Measurements from ENCODE around the gene MPP3. TPM values are rescaled to one million over a fixed set of nuclear protein-coding genes. Genes with fewer than 3 reads are reported as not detected.

MPP3 gene
- total RNA-seq, 3 donors from 2014 or later (not counting 1 experiment from before 2014, with no cell fraction given), result not detected

DNA sequence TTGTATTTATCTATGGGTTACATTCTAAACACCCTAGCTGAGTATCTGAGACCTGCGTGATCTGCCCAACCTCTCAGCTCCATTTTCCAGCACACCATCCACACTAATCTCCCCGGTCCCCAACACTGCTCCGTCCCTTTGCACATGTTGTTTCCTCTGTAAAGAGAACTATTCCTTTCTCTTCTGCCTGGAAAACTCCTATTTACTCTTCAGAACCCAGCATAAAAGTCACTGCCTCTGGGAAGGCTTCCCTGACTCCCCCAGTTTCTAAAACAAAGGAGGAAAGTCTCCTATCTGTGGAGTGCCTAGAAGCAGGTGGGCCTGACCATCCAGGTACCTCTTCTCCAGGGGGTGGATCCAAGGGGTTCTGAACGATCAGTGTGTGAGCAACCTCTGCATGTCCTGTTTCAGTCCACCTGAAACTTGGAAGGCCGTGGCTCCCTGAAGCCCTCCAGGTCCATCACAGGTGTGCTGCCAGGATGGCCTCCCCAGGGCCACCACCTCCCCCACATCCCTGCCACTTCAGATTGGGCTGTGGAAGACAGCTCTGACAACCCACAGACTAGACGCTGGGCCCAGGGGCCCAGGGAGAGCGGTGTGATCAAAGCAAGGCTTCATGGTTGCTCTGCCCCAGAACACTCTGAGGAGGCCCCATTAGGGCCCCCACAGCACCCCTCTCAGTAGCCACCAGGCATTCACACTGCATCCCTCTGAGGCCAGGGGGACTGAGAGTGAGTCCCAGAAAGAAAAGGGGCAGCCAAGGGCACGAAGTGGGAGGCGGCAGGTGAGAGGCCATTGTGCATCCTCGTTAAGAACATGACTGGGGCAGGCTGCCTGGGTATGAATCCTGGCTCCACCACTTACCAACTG is 20.3 kb downstream of the MPP3 start:
- DNase-seq, result no peak
- H3K4me1 Mint-ChIP-seq, result no peaks in the 10 kb centered on the region
- Histone ChIP-seq H3K4me1 (ENCODE audit: control insufficient read depth, insufficient read depth, low read length) (no peaks in the 10 kb centered on the region), H3K4me3 (ENCODE audit: low read length) (no peak overlapping the region), H3K27me3 (ENCODE audit: control insufficient read depth, insufficient read depth, low read length) (no peaks in the 10 kb centered on the region), H3K36me3 (ENCODE audit: control insufficient read depth, insufficient read depth, low read length) (no peaks in the 10 kb centered on the region), H3K9me3 (ENCODE audit: control insufficient read depth, insufficient read depth, low read length) (no peaks in the 10 kb centered on the region), H3K27ac (ENCODE audit: low read length) (no peak overlapping the region)
- no peaks in the 10 kb centered on the region for H3K36me3 Mint-ChIP-seq
- no peak overlapping the region for H3K4me3 Mint-ChIP-seq
- ATAC-seq, result no peak
- TF ChIP-seq, protein P1, sequence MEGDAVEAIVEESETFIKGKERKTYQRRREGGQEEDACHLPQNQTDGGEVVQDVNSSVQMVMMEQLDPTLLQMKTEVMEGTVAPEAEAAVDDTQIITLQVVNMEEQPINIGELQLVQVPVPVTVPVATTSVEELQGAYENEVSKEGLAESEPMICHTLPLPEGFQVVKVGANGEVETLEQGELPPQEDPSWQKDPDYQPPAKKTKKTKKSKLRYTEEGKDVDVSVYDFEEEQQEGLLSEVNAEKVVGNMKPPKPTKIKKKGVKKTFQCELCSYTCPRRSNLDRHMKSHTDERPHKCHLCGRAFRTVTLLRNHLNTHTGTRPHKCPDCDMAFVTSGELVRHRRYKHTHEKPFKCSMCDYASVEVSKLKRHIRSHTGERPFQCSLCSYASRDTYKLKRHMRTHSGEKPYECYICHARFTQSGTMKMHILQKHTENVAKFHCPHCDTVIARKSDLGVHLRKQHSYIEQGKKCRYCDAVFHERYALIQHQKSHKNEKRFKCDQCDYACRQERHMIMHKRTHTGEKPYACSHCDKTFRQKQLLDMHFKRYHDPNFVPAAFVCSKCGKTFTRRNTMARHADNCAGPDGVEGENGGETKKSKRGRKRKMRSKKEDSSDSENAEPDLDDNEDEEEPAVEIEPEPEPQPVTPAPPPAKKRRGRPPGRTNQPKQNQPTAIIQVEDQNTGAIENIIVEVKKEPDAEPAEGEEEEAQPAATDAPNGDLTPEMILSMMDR (IDR thresholded peaks at IDR 0.05), result no peak
- peaks cover 0 to 29% of the 10 kb centered on the region in 2 donors for H3K27me3 Mint-ChIP-seq (ENCODE audit: low read depth in 2 of 2)
- no peaks in the 10 kb centered on the region for H3K9me3 Mint-ChIP-seq
- H3K27ac Mint-ChIP-seq, result no peak overlapping the region
- WGBS (ENCODE audit: insufficient coverage), result 85% methylated on average over 10 of the region's 10 CpGs
- intact Hi-C loops (cut with micrococcal nuclease), result no loop called here

DNA sequence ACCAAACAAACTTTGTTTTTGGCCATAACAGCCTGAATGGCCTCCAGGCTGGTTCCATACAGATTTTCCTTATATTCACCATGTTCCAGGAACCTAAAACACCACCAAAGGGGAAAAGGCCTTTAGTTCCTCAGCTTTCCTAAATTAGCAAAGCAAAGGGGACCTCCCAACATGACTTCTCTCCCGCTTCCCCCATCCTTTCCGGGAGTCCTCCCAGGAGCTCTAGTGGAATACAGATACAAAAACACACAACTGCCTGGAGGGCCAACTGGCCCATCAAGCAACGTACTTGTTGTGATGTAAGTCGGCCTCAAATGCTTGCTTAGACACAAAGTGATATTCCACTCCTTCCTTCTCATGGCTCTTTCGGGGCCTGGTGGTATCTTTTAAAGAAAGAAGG is 22.1 kb downstream of the MPP3 start:
- no peak for DNase-seq
- H3K27me3 Mint-ChIP-seq (ENCODE audit: low read depth in 2 of 2), result peaks cover 0 to 29% of the 10 kb centered on the region in 2 donors
- no peak overlapping the region for H3K4me3 ChIP-seq (ENCODE audit: low read length)

DNA sequence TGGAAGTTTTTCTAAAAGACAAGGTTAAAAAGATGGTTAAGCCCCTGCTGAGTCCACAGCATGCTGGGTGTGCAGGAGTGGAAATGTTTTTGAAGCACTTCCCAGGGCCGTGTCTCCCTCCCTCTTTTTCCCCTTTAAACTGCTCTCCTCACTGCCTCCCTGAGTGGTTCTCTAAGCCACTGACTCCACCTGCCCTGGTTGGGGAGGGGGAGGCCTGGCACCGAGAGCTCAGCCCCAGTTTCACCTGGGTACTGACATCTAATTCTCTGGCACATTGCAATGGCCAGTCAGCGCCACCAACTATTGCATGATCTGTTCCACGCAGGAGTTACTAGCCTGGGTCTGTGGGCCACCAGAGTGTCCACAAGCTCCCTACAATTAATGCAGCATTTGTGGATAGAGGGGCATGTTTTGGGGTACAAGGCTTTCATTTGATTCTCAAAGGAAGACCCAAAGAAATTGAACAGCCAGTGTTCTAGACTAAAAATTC is 22.7 kb downstream of the MPP3 start:
- H3K27ac Mint-ChIP-seq, result no peak overlapping the region
- no peaks in the 10 kb centered on the region for H3K4me1 Mint-ChIP-seq
- no peak overlapping the region for H3K4me3 ChIP-seq (ENCODE audit: low read length)
- H3K27ac ChIP-seq (ENCODE audit: low read length), result no peak overlapping the region
- H3K9me3 ChIP-seq (ENCODE audit: control insufficient read depth, insufficient read depth, low read length), result no peaks in the 10 kb centered on the region
- H3K27me3 Mint-ChIP-seq (ENCODE audit: low read depth in 2 of 2), result peaks cover under 1 to 33% of the 10 kb centered on the region in 2 donors
- ATAC-seq (no peak), DNase-seq (no peak)
- intact Hi-C loops (cut with micrococcal nuclease), result no loop called here
- no peaks in the 10 kb centered on the region for H3K36me3 ChIP-seq (ENCODE audit: control insufficient read depth, insufficient read depth, low read length)
- H3K9me3 Mint-ChIP-seq, result no peaks in the 10 kb centered on the region
- WGBS (ENCODE audit: insufficient coverage), result 86% methylated on average over 4 of the region's 4 CpGs
- no peak overlapping the region for H3K4me3 Mint-ChIP-seq
- H3K27me3 ChIP-seq (ENCODE audit: control insufficient read depth, insufficient read depth, low read length), result no peaks in the 10 kb centered on the region
- no peaks in the 10 kb centered on the region for H3K4me1 ChIP-seq (ENCODE audit: control insufficient read depth, insufficient read depth, low read length)
- TF ChIP-seq, protein P1 (IDR thresholded peaks at IDR 0.05), result no peak
- no peaks in the 10 kb centered on the region for H3K36me3 Mint-ChIP-seq

More for the DNA sequence above, 22.1 kb downstream of the MPP3 start:
- TF ChIP-seq, protein P1 (IDR thresholded peaks at IDR 0.05), result no peak
- no peaks in the 10 kb centered on the region for H3K27me3 ChIP-seq (ENCODE audit: control insufficient read depth, insufficient read depth, low read length)
- no peak for ATAC-seq
- H3K4me3 Mint-ChIP-seq, result no peak overlapping the region
- intact Hi-C loops (cut with micrococcal nuclease), result no loop called here
- H3K4me1 Mint-ChIP-seq, result no peaks in the 10 kb centered on the region
- no peak overlapping the region for H3K27ac ChIP-seq (ENCODE audit: low read length)
- H3K9me3 Mint-ChIP-seq, result no peaks in the 10 kb centered on the region
- 86% methylated on average over 5 of the region's 5 CpGs for WGBS (ENCODE audit: insufficient coverage)
- H3K27ac Mint-ChIP-seq, result no peak overlapping the region
- no peaks in the 10 kb centered on the region for H3K36me3 Mint-ChIP-seq
- H3K9me3 ChIP-seq (ENCODE audit: control insufficient read depth, insufficient read depth, low read length), result no peaks in the 10 kb centered on the region
- H3K36me3 ChIP-seq (ENCODE audit: control insufficient read depth, insufficient read depth, low read length), result no peaks in the 10 kb centered on the region
- no peaks in the 10 kb centered on the region for H3K4me1 ChIP-seq (ENCODE audit: control insufficient read depth, insufficient read depth, low read length)
